Stimulated activated effector memory CD8-positive, alpha-beta T cell treated with anti-CD3 and anti-CD28 coated beads, Interleukin-12 subunit alpha, Interleukin-12 subunit beta, amount 100 ng/mL, for 72 hours (primary cell): ENCODE data around the gene CALML4.
"Not testable (repeated sequence)": the region's sequence is repeated elsewhere in the genome, so short reads cannot be mapped to it uniquely, and the experiment has no call there.

Source experiments
- ATAC-seq: fragments of 150-1000 bp; cut with Tn5 transposase; 2 replicates; pipeline ENCODE4 v1.10.0; 2021
- DNase-seq, 2 donors: peaks; one replicate each; pipeline ENCODE4 v3.0.0; 2021 to 2022; ENCODE audit warnings: low spot score in 2 of 2
- H3K27ac Mint-ChIP-seq: one replicate; pipeline ENCODE4 v1.8.0; 2022; ENCODE audit warnings: mild to moderate bottlenecking, mixed read lengths
- H3K36me3 Mint-ChIP-seq: one replicate; pipeline ENCODE4 v1.8.0; 2022; ENCODE audit warnings: mild to moderate bottlenecking, mixed read lengths
- H3K4me1 Mint-ChIP-seq: one replicate; pipeline ENCODE4 v1.8.0; 2022; ENCODE audit warnings: mixed read lengths
- H3K4me3 Mint-ChIP-seq: one replicate; pipeline ENCODE4 v1.8.0; 2022; ENCODE audit warnings: mild to moderate bottlenecking, mixed read lengths
- H3K9me3 Mint-ChIP-seq: one replicate; pipeline ENCODE4 v1.8.0; 2022; ENCODE audit warnings: mixed read lengths

CALML4 gene

DNA sequence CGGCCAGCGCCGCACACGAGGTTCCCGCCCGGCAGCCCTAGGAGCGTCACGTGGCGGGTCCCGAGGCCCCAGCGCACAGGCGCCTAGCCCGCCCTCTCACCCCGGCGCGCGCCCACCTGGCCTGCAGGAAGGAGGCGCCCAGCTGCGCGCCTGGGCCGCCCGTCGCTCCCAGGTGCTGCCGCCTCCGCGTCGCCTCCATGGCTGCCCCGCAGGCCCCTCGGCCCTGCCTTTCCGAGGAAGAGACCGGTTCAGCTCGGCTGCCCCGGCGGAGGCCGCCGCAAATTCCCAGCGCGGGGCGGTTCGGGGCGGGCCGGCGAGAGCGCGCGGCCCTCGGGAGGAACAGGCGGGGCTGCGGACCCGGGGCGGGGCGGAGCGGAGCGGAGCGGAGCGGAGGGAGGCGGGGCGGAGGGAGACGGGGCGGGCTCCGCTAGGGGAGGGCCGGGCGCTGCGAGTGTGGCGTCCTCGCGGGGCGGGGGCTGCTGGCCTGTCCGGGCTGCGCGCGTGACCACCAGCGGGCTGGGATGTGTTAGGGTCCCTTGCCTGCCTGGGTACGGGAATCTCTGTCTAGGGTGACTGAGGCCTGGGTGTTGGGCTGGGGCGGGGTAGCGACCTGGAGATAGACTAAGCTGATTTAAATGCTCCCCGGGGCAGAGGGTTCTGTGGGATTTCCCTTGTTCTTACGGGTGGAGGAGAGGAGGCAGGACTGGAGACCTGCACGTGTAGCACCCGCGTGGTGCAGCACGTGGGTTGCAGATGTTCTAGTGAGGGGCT, 24.4 kb upstream of the CALML4 start, which contains the start of gene CLN6:
TSS of gene CLN6 (minus strand) at position 343 of the 771 bp plus-strand sequence. CDS start at position 199, 144 bp downstream.
- peak; percentile 74 to 91 for DNase-seq
- peak; percentile 92 for ATAC-seq
- H3K4me3 Mint-ChIP-seq: peak within 1 kb of the TSS; percentile 96
- H3K27ac Mint-ChIP-seq: peak within 1 kb of the TSS; percentile 97
- H3K36me3 Mint-ChIP-seq: no peaks in the 10 kb centered on the region
- H3K4me1 Mint-ChIP-seq: peaks cover 42% of the 10 kb centered on the region
- no peaks in the 10 kb centered on the region for H3K9me3 Mint-ChIP-seq

DNA sequence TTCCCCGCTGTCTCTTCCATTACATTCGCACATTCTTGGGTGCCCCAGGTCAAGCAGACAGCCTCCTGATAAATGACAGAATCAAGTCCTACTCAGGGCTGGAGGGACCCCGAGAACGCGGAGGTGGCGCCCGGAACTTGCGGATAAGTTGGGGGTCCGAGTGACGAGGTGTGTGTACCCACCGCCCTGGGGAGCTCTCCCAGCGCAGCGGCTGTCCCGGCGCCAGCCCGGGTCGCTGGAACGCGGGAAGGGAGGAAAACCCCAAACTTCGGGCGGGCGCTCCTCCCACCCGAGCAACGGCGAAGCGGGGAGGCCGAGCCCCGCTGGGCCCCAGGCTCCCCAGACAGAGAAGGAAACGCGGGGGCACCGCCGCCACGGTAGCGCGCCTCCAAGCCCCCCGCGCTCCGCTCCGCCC, 23.8 kb upstream of the CALML4 start:
- H3K4me3 Mint-ChIP-seq: peak overlapping the region; percentile 96
- peak; percentile 1 for ATAC-seq

DNA sequence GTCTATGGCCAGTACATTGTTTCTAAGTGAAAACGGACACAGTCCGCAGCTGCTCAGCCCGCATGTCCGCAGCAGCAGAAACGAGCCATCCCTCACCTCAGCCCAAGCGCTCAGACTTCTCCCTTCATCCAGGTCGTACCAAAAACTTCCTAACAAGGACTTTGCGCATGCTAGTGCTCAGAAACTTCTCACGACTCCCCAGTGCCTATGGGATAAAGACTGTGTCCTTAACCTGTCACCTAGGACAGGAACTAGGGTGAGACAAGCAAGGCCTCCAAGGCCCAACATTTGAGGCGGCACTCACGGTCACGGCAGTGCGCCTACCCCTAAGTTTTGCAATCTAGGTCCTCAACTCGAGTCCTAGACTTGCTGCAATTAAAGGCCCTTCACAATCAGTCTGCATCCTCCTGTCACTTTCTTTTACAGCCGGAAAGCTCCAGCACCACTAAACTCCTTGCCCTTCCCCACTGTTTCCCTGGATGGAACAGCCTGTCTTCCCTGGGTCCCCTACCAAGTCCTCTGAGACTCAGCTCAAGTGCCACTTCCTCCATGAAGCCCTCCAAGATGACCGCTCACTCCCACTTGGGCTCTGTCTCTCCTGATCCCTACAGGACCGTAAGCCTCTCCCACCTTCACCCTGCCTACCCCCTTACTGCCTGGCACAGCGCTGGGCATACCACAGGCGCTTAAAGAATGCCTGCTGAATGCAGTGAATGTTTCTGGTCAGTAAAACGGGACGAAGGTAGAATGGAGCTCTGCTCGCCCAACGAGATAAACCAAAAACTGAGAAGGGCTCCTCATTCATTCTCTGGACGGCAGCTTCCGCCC, 23.2 kb upstream of the CALML4 start:
- H3K36me3 Mint-ChIP-seq: no peaks in the 10 kb centered on the region
- ATAC-seq (no peak), DNase-seq (peak in 1 of 2 donors; percentile 55)
- H3K4me3 Mint-ChIP-seq: peak overlapping the region; percentile 96
- H3K9me3 Mint-ChIP-seq: no peaks in the 10 kb centered on the region
- H3K27ac Mint-ChIP-seq: peak overlapping the region; percentile 97
- peaks cover 43% of the 10 kb centered on the region for H3K4me1 Mint-ChIP-seq

More for the DNA sequence above, 23.8 kb upstream of the CALML4 start:
- no peaks in the 10 kb centered on the region for H3K36me3 Mint-ChIP-seq
- H3K27ac Mint-ChIP-seq: peak overlapping the region; percentile 97
- peaks cover 43% of the 10 kb centered on the region for H3K4me1 Mint-ChIP-seq
- DNase-seq: no peak
- H3K9me3 Mint-ChIP-seq: no peaks in the 10 kb centered on the region

DNA sequence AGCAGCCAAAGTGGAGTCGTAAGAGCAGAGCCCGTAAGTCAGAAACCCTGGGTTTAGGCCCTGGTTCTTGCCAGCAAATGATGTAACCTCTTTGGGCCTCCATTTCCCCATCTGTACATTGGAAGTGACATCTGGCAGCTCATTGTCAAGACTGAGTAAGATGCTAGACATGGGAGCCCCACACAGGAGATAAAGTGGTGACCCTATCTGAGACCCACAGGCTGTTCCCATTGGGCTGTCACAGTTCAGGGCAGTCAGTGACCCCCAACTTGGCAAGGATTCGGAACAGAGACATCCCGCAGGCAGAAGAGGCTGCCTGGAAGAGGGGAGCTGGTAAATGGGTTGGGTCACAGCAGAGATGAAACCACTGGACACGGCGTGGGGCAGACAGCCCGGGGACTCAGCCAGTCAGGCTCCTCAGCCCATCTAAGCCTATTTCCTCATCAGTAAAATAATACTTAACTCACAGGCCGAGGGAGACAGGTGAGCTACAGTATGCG, 22.6 kb upstream of the CALML4 start:
- H3K4me3 Mint-ChIP-seq: peak overlapping the region; percentile 96
- no peak for ATAC-seq
- H3K9me3 Mint-ChIP-seq: no peaks in the 10 kb centered on the region
- peaks cover 49% of the 10 kb centered on the region for H3K4me1 Mint-ChIP-seq
- H3K36me3 Mint-ChIP-seq: no peaks in the 10 kb centered on the region
- H3K27ac Mint-ChIP-seq: no peak overlapping the region
- peak in 1 of 2 donors; percentile 45 for DNase-seq

DNA sequence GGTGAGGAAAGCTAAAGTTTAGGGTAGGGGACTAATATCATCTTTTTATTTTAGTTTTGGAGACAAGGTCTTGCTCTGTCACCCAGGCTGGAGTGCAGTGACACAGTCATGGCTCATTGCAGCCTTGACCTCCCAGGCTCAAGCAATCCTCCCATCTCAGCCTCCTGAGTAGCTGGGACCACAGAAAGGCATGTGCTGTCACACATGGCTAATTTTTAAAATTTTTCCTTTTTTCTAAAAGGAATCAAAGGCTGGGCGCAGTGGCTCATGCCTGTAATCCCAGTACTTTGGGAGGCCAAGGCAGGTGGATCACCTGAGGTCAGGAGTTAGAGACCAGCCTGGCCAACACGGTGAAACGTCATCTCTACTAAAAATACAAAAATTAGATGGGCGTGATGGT, 20.3 kb upstream of the CALML4 start:
- not testable (repeated sequence) for H3K4me3 Mint-ChIP-seq

DNA sequence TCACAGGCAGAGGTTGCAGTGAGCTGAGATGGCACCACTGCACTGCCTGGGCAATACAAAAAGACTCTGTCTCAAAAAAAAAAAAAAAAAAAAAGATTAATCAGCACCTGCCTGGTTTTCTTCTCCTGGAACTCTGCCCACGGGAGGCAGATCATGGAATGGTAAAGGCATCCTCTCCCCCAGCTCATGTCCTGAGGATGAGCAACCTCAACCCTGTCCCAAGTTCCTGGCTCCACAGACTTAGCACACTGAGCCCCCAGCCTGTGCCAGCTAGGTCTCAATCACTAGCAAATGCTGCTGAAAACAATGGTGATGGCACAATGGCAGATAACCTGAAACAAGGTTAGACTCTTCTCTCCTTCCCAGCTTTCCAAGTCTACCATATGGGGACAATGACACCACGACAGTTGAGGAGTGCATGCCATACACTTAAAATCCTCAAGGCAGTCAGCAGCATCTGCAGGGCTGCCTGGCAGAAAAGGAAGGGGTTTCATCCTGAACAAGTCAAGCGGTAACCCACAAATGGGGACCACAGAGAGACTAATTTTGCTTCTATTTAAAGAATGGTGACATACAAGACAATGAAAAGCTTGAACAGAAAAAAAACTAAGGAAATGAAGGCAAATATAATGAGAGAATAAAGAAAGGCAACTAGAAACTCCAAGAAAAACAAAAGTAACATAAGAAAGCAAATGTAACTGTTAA, 19.6 kb upstream of the CALML4 start:
- Mint-ChIP-seq H3K36me3 (peaks cover 4% of the 10 kb centered on the region), H3K9me3 (no peaks in the 10 kb centered on the region), H3K4me1 (peaks cover 34% of the 10 kb centered on the region), H3K4me3 (no peak overlapping the region), H3K27ac (no peak overlapping the region)
- DNase-seq (peak in 1 of 2 donors; percentile 43), ATAC-seq (no peak)

More for the DNA sequence above, 20.3 kb upstream of the CALML4 start:
- peaks cover 41% of the 10 kb centered on the region for H3K4me1 Mint-ChIP-seq
- not testable (repeated sequence) for ATAC-seq, H3K9me3 Mint-ChIP-seq, H3K27ac Mint-ChIP-seq, H3K36me3 Mint-ChIP-seq
- DNase-seq: peak in 1 of 2 donors; percentile 7

DNA sequence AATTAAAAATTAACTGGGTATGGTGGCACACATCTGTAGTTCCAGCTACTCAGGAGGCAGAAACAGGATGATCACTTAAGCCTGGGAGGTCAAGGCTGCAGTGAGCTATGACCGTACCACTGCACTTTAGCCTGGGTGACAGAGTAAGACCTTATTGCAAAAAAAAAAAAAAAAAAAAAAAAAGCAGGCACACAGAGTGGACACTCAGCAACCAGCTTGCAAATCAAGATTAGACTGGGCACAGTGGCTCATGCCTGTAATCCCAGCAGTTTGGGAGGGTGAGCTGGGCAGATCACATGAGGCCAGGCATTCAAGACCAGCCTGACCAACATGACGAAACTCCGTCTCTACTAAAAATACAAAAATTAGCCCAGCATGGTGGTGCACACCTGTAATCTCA, 19.0 kb upstream of the CALML4 start:
- DNase-seq: no peak
- Mint-ChIP-seq H3K4me3 (no peak overlapping the region), H3K9me3 (no peaks in the 10 kb centered on the region), H3K27ac (no peak overlapping the region), H3K36me3 (peaks cover 4% of the 10 kb centered on the region), H3K4me1 (peaks cover 33% of the 10 kb centered on the region)
- ATAC-seq: no peak

DNA sequence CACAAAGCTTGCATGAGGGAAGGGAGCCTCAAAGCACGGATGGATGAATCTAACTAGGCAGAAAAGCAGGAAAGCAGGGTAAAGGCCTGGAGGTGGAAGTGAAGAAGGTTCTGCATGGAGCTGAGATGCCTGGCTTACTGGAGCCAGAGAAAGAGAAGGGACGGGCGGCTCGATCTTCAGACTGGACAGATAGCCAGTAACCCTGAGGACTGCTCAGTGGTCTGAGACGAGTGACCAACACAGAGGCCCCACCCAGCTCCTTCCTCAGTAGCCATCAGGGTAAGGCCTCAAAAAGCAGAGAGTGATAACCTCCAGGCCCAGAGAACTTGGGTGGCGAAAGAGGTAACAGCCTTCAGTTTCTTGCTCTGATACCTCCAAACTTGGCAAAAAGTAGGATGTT, 18.0 kb upstream of the CALML4 start:
- Mint-ChIP-seq H3K36me3 (peaks cover 4% of the 10 kb centered on the region), H3K4me1 (peaks cover 26% of the 10 kb centered on the region), H3K27ac (no peak overlapping the region), H3K9me3 (no peaks in the 10 kb centered on the region), H3K4me3 (no peak overlapping the region)
- DNase-seq: no peak
- ATAC-seq: no peak

DNA sequence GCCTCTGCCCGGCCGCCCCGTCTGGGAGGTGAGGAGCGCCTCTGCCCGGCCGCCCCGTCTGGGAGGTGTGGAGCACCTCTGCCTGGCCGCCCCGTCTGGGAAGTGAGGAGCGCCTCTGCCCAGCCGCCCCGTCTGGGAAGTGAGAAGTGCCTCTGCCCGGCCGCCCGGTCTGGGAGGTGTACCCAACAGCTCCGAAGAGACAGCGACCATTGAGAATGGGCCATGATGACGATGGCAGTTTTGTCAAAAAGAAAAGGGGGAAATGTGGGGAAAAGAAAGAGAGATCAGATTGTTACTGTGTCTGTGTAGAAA, 17.3 kb upstream of the CALML4 start:
- not testable (repeated sequence) for H3K9me3 Mint-ChIP-seq, ATAC-seq, DNase-seq, H3K36me3 Mint-ChIP-seq, H3K27ac Mint-ChIP-seq, H3K4me3 Mint-ChIP-seq
- peaks cover 18% of the 10 kb centered on the region for H3K4me1 Mint-ChIP-seq

DNA sequence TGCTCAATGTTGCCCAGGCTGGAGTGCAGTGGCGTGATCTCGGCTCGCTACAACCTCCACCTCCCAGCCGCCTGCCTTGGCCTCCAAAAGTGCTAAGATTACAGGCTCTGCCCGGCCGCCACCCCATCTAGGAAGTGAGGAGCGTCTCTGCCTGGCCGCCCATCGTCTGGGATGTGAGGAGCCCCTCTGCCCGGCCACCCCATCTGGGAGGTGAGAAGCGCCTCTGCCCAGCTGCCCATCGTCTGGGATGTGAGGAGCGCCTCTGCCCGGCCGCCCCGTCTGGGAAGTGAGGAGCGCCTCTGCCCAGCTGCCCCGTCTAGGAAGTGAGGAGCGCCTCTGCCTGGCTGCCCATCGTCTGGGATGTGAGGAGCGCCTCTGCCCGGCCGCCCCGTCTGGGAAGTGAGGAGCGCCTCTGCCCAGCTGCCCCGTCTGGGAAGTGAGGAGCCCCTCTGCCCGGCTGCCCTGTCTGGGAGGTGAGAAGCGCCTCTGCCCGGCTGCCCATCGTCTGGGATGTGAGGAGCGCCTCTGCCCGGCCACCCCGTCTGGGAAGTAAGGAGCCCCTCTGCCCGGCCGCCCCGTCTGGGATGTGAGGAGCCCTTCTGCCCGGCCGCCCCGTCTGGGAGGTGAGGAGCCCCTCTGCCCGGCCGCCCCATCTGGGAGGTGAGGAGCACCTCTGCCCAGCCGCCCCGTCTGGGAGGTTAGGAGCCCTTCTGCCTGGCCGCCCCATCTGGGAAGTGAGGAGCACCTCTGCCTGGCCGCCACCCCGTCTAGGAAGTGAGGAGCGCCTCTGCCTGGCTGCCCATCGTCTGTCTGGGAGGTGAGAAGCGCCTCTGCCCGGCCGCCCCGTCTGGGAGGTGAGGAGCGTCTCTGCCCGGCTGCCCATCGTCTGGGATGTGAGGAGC, 16.6 kb upstream of the CALML4 start:
- not testable (repeated sequence) for H3K36me3 Mint-ChIP-seq, H3K9me3 Mint-ChIP-seq, H3K4me3 Mint-ChIP-seq, ATAC-seq, DNase-seq, H3K27ac Mint-ChIP-seq
- H3K4me1 Mint-ChIP-seq: peaks cover 15% of the 10 kb centered on the region

DNA sequence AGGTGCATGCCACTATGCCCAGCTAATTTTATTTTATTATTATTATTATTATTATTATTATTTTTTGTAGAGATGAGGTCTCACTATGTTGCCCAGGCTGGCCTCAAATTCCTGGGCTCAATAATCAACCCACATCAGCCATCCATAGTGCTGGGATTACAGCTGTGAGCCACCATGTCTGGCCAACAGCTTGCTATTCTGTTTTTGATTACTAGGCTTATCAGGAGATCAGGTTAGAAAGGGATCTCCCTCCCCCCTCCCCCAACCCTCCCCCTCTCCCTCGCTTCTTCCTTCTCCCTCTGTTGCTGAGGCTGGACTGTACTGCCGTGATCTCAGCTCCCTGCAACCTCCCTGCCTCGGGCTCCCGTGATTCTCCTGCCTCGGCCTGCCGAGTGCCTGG, 15.8 kb upstream of the CALML4 start:
- Mint-ChIP-seq H3K27ac (no peak overlapping the region), H3K9me3 (no peaks in the 10 kb centered on the region), H3K4me3 (no peak overlapping the region), H3K36me3 (peaks cover 9% of the 10 kb centered on the region), H3K4me1 (peaks cover 15% of the 10 kb centered on the region)
- ATAC-seq: no peak
- no peak for DNase-seq

DNA sequence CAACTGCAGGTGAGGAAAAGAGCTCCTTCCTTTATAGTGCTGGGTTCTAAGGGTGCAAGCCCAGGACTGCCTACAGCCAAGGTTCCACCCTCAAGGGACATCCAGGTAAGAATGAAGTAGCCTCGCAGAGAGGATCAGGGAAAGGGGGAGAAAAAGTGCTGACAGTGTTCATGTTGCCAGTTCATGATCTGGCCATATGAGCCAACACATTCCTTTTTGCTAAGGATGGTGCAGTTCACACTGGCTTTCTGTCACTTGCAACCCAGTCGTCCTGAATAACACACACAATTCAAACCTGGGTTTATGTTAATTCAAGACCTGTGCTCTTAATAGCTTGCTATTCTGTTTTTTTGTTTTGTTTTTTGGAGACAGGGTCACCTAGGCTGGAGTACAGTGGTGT, 15.4 kb upstream of the CALML4 start:
- no peak for ATAC-seq
- H3K27ac Mint-ChIP-seq: no peak overlapping the region

DNA sequence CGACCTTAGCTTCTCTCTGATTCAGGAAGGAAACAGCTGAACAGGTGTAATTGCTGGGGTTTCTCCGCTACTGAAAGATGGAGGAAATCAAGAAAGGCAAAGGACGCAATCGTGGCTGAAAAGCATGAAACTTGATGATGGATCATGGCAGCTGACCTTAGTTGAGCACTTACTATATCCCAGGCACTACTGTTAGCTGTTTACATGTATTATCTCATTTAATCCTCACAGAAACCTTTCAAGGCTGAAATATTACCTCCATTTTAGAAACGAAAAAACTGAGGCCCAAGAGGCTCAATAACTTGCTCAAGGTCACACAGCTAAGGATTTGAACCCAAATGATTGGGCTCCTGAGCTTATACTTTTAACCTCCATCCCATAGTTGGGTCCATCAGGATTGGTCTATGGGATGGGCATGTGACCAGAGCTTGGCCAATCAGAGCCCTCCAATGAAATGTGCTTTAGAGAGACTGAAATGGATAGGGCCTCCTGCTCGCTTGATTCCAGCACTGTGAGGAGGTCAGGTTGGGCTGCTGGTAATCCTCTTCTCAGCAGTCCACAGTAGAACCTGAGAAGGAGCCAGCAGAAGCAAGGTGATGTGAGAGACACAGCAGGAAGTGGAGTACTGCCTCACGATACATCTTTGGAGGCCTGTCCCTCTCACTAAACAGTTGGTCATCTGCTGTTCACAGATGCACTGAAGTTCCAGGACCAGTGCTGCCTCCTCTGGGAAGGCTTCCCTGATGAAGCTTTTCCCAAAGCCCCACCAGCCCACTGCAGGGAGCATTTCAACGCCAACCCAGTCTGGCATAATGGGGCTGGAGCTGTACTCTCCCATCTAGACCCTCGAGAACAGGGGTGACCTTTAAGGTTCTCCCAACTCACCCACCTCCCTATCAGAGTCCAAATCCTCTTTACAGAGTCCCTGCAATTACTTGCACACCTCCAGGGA, 14.0 kb upstream of the CALML4 start:
- ATAC-seq: no peak
- Mint-ChIP-seq H3K36me3 (peaks cover 9% of the 10 kb centered on the region), H3K9me3 (no peaks in the 10 kb centered on the region), H3K27ac (no peak overlapping the region), H3K4me3 (no peak overlapping the region), H3K4me1 (peaks cover 6% of the 10 kb centered on the region)
- DNase-seq: no peak

More for the DNA sequence above, 15.4 kb upstream of the CALML4 start:
- no peak for DNase-seq
- no peak overlapping the region for H3K4me3 Mint-ChIP-seq
- H3K36me3 Mint-ChIP-seq: peaks cover 9% of the 10 kb centered on the region
- no peaks in the 10 kb centered on the region for H3K9me3 Mint-ChIP-seq
- H3K4me1 Mint-ChIP-seq: peaks cover 15% of the 10 kb centered on the region
